Astrocyte (in vitro differentiated cells and primary cell): ENCODE data around the gene ADRA2C.

Experiments used
- EZH2 ChIP-seq: IDR thresholded peaks from 2 replicates; pipeline ENCODE4 v1.6.1; 2012; ENCODE audit warnings: mild to moderate bottlenecking, low read length, inconsistent platforms; ENCODE audit not compliant: insufficient read depth
- TF ChIP-seq, protein P1 (sequence below): IDR thresholded peaks from 2 replicates; pipeline ENCODE4 v1.5.1; 2011; ENCODE audit warnings: low read depth, mild to moderate bottlenecking, inconsistent platforms, low read length, moderate library complexity; ENCODE audit not compliant: insufficient read depth

DNA sequence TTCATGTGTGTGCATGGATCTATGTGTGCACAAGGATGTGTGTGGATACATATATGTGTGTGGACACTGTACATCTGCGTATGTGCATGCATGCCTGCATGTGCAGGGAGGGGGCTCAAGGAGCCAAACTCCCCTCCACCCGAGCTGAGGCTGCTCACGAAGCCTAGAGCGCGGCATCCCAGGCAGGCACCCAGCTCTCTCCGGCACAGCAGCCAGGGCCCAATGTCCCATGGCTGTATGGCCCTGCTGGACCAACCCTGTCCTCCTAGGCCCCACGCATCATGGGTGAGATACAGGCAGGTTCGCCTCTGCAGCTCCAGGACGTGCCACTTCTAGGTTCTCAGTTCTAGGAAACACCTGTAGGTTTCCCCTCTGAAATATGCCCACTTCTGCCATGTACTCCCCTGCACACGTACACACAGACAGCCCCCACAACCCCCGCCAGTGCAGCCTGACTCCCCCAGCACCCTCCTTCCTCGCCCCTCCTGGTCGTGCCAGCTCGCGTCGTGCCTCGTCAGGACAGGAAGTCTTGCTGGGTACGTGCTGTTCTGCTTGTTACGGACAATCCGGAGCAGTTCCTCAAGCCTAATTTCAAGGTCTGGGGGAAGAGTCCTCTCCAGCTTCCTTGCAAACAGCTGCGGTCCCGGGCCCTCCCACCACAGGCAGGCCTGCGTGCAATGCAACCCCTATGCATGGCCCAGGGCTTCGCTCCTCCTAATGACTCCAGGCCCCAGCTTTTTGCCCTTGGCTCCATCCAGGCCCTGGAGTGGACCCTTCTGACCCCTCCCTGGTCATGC, 3.2 kb upstream of the ADRA2C start:
- TF ChIP-seq, protein P1, sequence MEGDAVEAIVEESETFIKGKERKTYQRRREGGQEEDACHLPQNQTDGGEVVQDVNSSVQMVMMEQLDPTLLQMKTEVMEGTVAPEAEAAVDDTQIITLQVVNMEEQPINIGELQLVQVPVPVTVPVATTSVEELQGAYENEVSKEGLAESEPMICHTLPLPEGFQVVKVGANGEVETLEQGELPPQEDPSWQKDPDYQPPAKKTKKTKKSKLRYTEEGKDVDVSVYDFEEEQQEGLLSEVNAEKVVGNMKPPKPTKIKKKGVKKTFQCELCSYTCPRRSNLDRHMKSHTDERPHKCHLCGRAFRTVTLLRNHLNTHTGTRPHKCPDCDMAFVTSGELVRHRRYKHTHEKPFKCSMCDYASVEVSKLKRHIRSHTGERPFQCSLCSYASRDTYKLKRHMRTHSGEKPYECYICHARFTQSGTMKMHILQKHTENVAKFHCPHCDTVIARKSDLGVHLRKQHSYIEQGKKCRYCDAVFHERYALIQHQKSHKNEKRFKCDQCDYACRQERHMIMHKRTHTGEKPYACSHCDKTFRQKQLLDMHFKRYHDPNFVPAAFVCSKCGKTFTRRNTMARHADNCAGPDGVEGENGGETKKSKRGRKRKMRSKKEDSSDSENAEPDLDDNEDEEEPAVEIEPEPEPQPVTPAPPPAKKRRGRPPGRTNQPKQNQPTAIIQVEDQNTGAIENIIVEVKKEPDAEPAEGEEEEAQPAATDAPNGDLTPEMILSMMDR: no peak
- no peak for TF ChIP-seq EZH2
